ENCODE results near the gene CMIP. TPM values are rescaled to one million over a fixed set of nuclear protein-coding genes. Genes with fewer than 3 reads are reported as not detected.

The CMIP gene
- total RNA-seq, 4 donors from 2014 or later = 15.5 to 65.9 (median 20.2) TPM

- Histone ChIP-seq H3K4me1 (no peaks in the 10 kb centered on the region), H3K36me3 (no peaks in the 10 kb centered on the region), H3K27me3 (no peaks in the 10 kb centered on the region), H3K4me3 (replicated peaks in 1 of 3) (no peak overlapping the region), H3K27ac (no peak overlapping the region), H3K9me3 (no peaks in the 10 kb centered on the region)
- intact Hi-C loops (cut with DNase I) = loop anchor here (5.0 kb wide), 1 partner anchor 319 kb away; no protein-coding TSS in a partner anchor
- TF ChIP-seq CTCF (IDR thresholded peaks at IDR 0.05) = no peak
- no peak for TF ChIP-seq POLR2A (IDR thresholded peaks at IDR 0.05)
- WGBS, 2 donors = 90% methylated on average over 10 of the region's 10 CpGs
- DNase-seq = no peak
Observed at GRCh38 chr16:81720973-81721906, 276.6 kb downstream of the CMIP start.

GRCh38 chr16:81723098-81723723 lies 278.6 kb downstream of the CMIP start:
- H3K27me3 ChIP-seq = no peaks in the 10 kb centered on the region
- intact Hi-C loops (cut with DNase I) = loop anchor here (5.0 kb wide), 1 partner anchor 321 kb away; no protein-coding TSS in a partner anchor
- peak; percentile 27 to 35 for DNase-seq
- H3K4me1 ChIP-seq = no peaks in the 10 kb centered on the region
- H3K4me3 ChIP-seq (replicated peaks in 1 of 3) = no peak overlapping the region
- TF ChIP-seq CTCF (IDR thresholded peaks at IDR 0.05) (peak; percentile 39 to 89 (median 75)), POLR2A (IDR thresholded peaks at IDR 0.05) (no peak)
- H3K36me3 ChIP-seq = no peaks in the 10 kb centered on the region
- H3K9me3 ChIP-seq = no peaks in the 10 kb centered on the region
- 39 to 44% methylated on average over 8 of the region's 8 CpGs for WGBS, 2 donors
- no peak overlapping the region for H3K27ac ChIP-seq

- WGBS, 2 donors = 71 to 87% methylated on average over 4 of the region's 4 CpGs
Observed at GRCh38 chr16:81728435-81728834, 283.8 kb downstream of the CMIP start.

GRCh38 chr16:81729451-81729850 lies 284.8 kb downstream of the CMIP start:
- 82 to 92% methylated on average over 16 of the region's 16 CpGs for WGBS, 2 donors
- intact Hi-C loops (cut with DNase I) = no loop called here
- Histone ChIP-seq H3K9me3 (no peaks in the 10 kb centered on the region), H3K27me3 (no peaks in the 10 kb centered on the region), H3K4me1 (peaks cover 9% of the 10 kb centered on the region in 2 donors), H3K27ac (no peak overlapping the region), H3K4me3 (replicated peaks in 1 of 3) (no peak overlapping the region), H3K36me3 (no peaks in the 10 kb centered on the region)
- no peak for TF ChIP-seq CTCF (IDR thresholded peaks at IDR 0.05)
- no peak for TF ChIP-seq POLR2A (IDR thresholded peaks at IDR 0.05)
- DNase-seq = no peak

More at GRCh38 chr16:81728435-81728834, 283.8 kb downstream of the CMIP start:
- intact Hi-C loops (cut with DNase I) = no loop called here
- no peaks in the 10 kb centered on the region for H3K9me3 ChIP-seq
- H3K4me3 ChIP-seq (replicated peaks in 1 of 3) = no peak overlapping the region
- TF ChIP-seq POLR2A (IDR thresholded peaks at IDR 0.05) = no peak
- TF ChIP-seq CTCF (IDR thresholded peaks at IDR 0.05) = no peak
- H3K36me3 ChIP-seq = no peaks in the 10 kb centered on the region
- DNase-seq = no peak
- no peaks in the 10 kb centered on the region for H3K27me3 ChIP-seq
- H3K27ac ChIP-seq = no peak overlapping the region
- peaks cover 9% of the 10 kb centered on the region in 2 donors for H3K4me1 ChIP-seq

Data from thyroid gland (tissue), 4 donors.